RCC 7860 (cell line): Measurements from ENCODE around the gene CACTIN.

ENCODE experiments used
- DNase-seq: peaks from one replicate; pipeline ENCODE4 v3.0.0-alpha.2; 2015; ENCODE audit warnings: low spot score
- FAIRE-seq: peaks from 2 replicates; lab custom pipeline; 2012; peaks lifted over from hg19 to GRCh38; lab: Jason Lieb, UNC

CACTIN gene

GRCh38 chr19:3612901-3613741 is 13.5 kb downstream of the CACTIN start:
- DNase-seq (no peak), FAIRE-seq (no peak)

- no peak for DNase-seq
- FAIRE-seq = no peak
Measured at GRCh38 chr19:3612330-3612729, 14.3 kb downstream of the CACTIN start.

DNA sequence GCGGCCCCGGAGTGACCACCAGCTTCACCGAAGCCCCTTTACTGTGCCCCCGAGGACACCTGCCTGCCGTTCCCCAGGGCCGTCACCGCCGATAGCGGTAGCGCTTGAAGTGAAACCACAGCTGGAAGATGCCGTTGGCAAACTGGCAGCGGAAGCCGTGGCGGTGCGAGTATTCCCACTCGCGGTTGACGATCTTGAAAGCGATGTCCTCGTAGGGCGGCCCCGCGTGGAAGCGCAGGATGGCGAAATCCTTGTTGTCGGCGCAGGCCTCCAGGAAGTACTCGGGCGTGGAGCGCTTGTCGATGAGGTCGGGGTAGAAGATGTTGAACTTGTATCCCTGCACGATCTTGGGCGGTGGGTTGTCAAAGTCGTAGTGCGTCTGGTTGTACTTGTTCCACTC is 14.7 kb downstream of the CACTIN start:
- DNase-seq (no peak), FAIRE-seq (no peak)

GRCh38 chr19:3610745-3611717 is 15.6 kb downstream of the CACTIN start:
- FAIRE-seq = no peak
- DNase-seq = no peak

- FAIRE-seq = no peak
- DNase-seq = no peak
Measured at GRCh38 chr19:3609779-3610719, 16.5 kb downstream of the CACTIN start.

- DNase-seq = no peak
- no peak for FAIRE-seq
Measured at GRCh38 chr19:3608750-3609322, 17.8 kb downstream of the CACTIN start.

GRCh38 chr19:3608079-3608641 is 18.4 kb downstream of the CACTIN start:
- FAIRE-seq (no peak), DNase-seq (no peak)

DNA sequence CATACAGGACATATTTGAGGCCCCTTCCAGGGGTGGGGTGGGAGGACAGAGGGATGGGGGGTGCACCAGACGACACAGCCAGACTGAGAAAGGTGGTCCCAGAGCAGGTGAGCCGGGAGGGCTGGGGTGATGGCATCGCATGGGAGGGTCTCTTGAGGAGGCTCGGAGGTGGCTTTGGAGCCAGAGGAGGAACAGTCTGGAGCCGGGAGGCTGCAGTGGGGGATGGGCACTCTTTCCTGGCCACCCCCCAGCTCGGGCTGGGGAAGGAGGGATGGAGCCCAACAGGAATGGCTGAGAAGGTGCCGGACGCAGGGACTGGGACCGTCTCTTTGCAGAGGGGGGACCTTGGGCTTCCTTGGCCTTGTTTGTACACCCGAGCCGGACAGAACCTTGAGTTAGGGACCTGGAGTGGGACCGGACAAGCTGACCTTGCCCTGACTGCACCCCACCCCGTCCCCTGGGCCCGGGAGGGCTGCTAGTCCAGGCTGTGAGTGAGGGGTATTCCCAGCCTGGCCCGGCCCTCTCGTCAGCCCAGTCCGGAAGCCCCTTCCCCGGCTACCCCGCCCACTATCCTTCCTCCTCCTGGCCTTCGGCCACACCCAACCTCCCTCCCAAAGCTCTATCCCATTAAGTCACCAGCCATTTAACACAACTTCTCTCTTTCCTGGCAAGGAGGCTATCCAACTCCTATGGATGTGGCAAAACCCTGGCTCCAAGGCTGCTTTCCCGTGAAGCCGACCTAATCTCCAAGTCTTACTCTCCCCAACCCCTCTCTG is 19.1 kb downstream of the CACTIN start:
- no peak for FAIRE-seq
- no peak for DNase-seq

- DNase-seq = no peak
- FAIRE-seq = no peak
Measured at GRCh38 chr19:3606690-3607289, 19.8 kb downstream of the CACTIN start, which contains the start of gene TBXA2R. Gene TBXA2R, minus strand, starts transcription at chr19:3606875. Its CDS starts 6,241 bp downstream, at chr19:3600634.

DNA sequence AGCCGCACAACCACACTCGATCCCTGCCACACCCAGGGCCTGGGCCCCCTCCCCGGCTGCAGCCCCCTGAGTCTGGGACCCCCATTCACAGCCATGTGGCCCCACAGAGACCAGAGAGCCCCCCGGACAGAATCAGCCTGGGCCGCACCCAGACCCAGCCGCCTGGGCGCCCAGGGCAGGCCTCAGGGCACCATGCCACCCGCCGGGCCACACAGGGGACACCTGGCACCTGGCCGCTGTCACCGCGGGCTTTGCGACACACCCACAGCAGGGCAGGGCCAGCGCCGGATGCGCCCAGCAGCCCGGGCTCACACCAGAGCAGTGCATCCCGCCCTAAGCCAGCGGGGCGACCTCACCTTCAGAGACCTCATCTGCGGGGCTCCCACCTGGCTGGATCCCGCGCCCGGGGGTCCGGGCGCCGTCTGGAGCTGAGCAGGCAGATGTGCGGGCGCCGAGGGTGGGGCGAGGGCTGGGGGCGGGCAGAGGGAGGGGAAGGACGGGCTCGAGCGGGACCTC is 20.4 kb downstream of the CACTIN start:
- no peak for FAIRE-seq
- no peak for DNase-seq

DNA sequence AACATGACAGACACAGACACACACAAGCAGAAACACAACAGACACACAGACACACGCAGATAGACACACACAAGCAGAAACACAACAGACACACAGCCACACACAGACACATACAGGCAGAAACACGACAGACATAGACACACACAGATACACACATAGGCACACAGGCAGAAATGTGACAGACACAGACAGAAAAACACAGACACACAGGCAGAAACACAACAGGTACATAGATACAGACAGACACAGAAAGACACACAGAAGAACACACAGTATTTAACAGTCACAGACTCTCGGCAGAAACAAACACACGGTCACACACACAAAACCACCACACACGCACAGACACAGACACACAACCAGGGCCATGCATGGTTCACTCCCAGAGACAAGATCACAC is 20.8 kb downstream of the CACTIN start:
- no peak for DNase-seq
- FAIRE-seq = no peak

DNA sequence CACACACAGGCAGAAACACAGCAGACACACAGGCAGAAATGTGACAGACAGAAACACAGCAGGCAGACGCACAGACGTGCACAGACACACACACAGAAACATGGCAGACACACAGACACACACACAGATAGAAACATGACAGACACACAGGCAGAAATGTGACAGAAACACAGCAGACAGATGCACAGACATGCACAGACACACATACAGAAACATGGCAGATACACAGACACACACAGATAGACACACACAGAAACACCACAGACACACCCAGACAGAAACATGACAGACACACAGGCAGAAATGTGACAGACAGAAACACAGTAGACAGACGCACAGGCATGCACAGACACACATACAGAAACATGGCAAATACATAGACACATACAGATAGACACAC is 21.2 kb downstream of the CACTIN start:
- DNase-seq (no peak), FAIRE-seq (no peak)

- FAIRE-seq (no peak), DNase-seq (no peak)
Measured at GRCh38 chr19:3604987-3605343, 21.6 kb downstream of the CACTIN start.

DNA sequence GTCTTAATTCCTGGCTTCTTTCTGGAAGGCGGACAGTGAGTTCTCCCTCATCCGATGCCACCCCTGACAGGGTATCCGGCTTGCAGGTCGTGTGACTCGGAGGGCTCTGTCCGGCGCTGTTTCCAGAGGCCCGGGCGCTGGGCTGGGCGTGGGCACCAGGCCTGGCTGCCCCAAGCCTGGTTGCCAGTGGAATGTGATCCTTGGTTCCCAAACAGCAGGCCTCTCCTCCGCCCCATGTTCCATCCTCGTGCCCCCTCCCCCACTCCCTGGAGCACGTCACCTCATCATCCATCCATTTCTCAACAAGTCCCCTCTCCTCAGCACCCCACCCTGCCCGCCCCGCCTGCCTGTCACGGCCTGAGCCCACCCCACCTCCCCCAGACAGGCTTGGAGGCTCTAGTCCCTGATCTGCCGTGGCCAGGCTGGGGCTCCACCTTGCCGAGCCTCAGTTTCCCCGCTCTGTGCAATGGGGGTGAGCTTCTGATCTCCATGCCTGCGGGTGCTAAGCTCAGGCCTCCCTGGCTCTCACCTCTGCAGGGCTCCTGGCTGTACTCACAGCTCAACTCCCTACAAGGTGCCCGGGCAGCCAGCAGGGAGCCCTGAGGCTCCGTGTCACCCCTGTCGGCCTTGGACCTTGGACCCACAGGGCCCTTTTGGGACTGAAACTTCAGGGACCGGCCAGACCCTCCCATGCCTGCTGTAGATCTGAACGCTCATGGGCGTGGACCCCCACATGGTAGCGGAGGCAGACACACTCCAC is 22.2 kb downstream of the CACTIN start:
- DNase-seq (no peak), FAIRE-seq (no peak)

DNA sequence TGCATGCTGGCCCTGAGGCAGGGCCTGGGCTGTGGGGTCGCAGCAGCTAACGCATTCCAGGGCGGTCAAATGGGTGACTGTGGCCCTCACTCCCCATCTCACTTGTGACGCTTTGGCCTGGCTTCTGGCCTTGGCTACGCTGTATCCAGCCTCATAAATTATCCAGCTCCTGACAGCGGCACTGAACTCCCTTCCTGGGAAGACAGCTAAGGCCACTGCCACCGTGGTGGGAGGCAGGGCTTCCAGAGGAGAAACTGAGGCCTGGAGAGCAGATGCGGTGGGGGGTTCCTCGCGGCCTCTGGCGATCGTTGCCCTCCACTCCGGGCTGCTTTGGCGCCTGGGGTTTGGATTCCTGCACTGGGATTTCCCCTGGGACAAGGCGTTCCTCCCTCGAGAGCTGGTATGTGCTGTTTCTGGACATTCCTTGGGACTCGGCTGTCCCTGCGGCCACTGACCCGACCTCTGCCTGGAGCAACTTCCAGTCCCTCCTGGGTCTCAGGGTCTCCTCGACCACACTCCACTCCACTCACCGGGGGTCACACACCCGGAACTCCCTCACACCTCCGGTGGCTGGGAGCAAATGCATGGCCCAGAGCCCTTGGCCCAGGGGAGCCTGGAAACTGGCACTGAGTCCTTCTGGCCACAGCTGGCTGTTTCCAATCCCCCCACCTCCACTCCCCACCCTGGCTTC is 23.3 kb downstream of the CACTIN start:
- FAIRE-seq = no peak
- no peak for DNase-seq

DNA sequence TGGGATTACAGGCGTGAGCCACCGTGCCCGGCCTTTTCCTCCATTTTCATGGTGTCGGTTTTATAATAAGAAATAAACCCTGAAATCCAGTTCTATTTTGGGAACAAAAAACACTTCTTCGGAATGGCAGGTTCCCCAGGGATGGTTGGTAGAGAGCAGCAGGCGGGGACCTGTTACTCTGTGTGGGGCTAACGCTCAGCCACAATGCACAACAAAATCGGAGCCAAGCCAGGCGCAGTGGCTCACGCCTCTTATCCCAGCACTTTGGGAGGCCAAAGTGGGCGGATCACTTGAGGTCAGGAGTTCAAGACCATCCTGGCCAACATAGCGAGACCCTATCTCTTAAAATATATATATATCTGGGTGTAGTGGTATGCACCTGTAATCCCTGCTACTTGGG is 25.6 kb downstream of the CACTIN start:
- DNase-seq (no peak), FAIRE-seq (no peak)

GRCh38 chr19:3599776-3600187 is 26.8 kb downstream of the CACTIN start:
- no peak for DNase-seq
- no peak for FAIRE-seq
